Type B pancreatic cell (in vitro differentiated cells): ENCODE measurements around the gene PDGFA. TPM values are rescaled to one million over a fixed set of nuclear protein-coding genes. Genes with fewer than 3 reads are reported as not detected.

Source experiments
- DNase-seq: peaks from one replicate; pipeline ENCODE4 v3.0.0; 2021; ENCODE audit warnings: mixed read lengths; ENCODE audit not compliant: unreplicated experiment; ENCODE audit errors: extremely low spot score
- H3K27ac Mint-ChIP-seq: 2 replicates; pipeline ENCODE4 v1.8.0; 2021; ENCODE audit warnings: mild to moderate bottlenecking, mixed read lengths
- H3K27me3 Mint-ChIP-seq: 2 replicates; pipeline ENCODE4 v1.8.0; 2021; ENCODE audit warnings: mixed read lengths
- H3K36me3 Mint-ChIP-seq: 2 replicates; pipeline ENCODE4 v1.8.0; 2021; ENCODE audit warnings: mixed read lengths
- H3K4me1 Mint-ChIP-seq: one replicate; pipeline ENCODE4 v1.8.0; 2021; ENCODE audit warnings: mixed read lengths; ENCODE audit not compliant: unreplicated experiment
- H3K4me3 Mint-ChIP-seq: 2 replicates; pipeline ENCODE4 v1.8.0; 2021; ENCODE audit warnings: mild to moderate bottlenecking, mixed read lengths
- H3K9me3 Mint-ChIP-seq: 2 replicates; pipeline ENCODE4 v1.8.0; 2021; ENCODE audit warnings: mixed read lengths
- CTCF ChIP-seq: fragments of 200-600 bp; sonication (generic); conservative IDR thresholded peaks from 2 replicates; pipeline ENCODE4 v1.5.0; 2021; ENCODE audit warnings: antibody characterized with exemption, mild to moderate bottlenecking
- total RNA-seq: library from RNA; stranded (reverse); gene quantifications from 2 replicates; pipeline ENCODE4 v1.2.1, GENCODE V29; 2021; ENCODE audit warnings: low replicate concordance

The PDGFA gene
- total RNA-seq, 1 donor from 2014 or later: 28.1 TPM

- Mint-ChIP-seq H3K27ac (peak overlapping the region; percentile 95), H3K27me3 (no peaks in the 10 kb centered on the region), H3K9me3 (no peaks in the 10 kb centered on the region), H3K4me3 (no peak overlapping the region), H3K36me3 (peaks cover 15% of the 10 kb centered on the region), H3K4me1 (peaks cover 23% of the 10 kb centered on the region)
- no peak for DNase-seq
- no peak for TF ChIP-seq CTCF
Observed at GRCh38 chr7:502296-502695, 17.4 kb downstream of the PDGFA start.

GRCh38 chr7:501526-501925 is 18.1 kb downstream of the PDGFA start:
- Mint-ChIP-seq H3K27me3 (no peaks in the 10 kb centered on the region), H3K36me3 (peaks cover 16% of the 10 kb centered on the region), H3K4me3 (no peak overlapping the region), H3K27ac (no peak overlapping the region), H3K4me1 (peaks cover 23% of the 10 kb centered on the region), H3K9me3 (no peaks in the 10 kb centered on the region)
- no peak for DNase-seq
- TF ChIP-seq CTCF: no peak

GRCh38 chr7:500521-501420 is 18.9 kb downstream of the PDGFA start:
- no peaks in the 10 kb centered on the region for H3K9me3 Mint-ChIP-seq
- H3K4me1 Mint-ChIP-seq: peaks cover 23% of the 10 kb centered on the region
- no peak overlapping the region for H3K27ac Mint-ChIP-seq
- H3K4me3 Mint-ChIP-seq: no peak overlapping the region
- no peak for TF ChIP-seq CTCF
- H3K27me3 Mint-ChIP-seq: no peaks in the 10 kb centered on the region
- DNase-seq: no peak
- peaks cover 16% of the 10 kb centered on the region for H3K36me3 Mint-ChIP-seq

- Mint-ChIP-seq H3K9me3 (no peaks in the 10 kb centered on the region), H3K27me3 (no peaks in the 10 kb centered on the region), H3K4me3 (no peak overlapping the region), H3K4me1 (peaks cover 17% of the 10 kb centered on the region), H3K27ac (no peak overlapping the region), H3K36me3 (peaks cover 13% of the 10 kb centered on the region)
- TF ChIP-seq CTCF: no peak
- DNase-seq: no peak
Observed at GRCh38 chr7:499853-500485, 19.7 kb downstream of the PDGFA start.

- H3K4me3 Mint-ChIP-seq: no peak overlapping the region
- DNase-seq: no peak
- no peak overlapping the region for H3K27ac Mint-ChIP-seq
- no peak for TF ChIP-seq CTCF
- no peaks in the 10 kb centered on the region for H3K9me3 Mint-ChIP-seq
- H3K36me3 Mint-ChIP-seq: peaks cover 13% of the 10 kb centered on the region
- no peaks in the 10 kb centered on the region for H3K27me3 Mint-ChIP-seq
- peaks cover 16% of the 10 kb centered on the region for H3K4me1 Mint-ChIP-seq
Observed at GRCh38 chr7:498678-499641, 20.7 kb downstream of the PDGFA start.
